Measurements from ENCODE around the gene TNK1. TPM values are rescaled to one million over a fixed set of nuclear protein-coding genes. Genes with fewer than 3 reads are reported as not detected.

Gene TNK1
- total RNA-seq, 1 donor from 2014 or later = 1.8 TPM

- H3K4me3 ChIP-seq = no peak overlapping the region
- H3K27ac Mint-ChIP-seq = no peak overlapping the region
- TF ChIP-seq CTCF (IDR thresholded peaks at IDR 0.05) (no peak), EZH2phosphoT487 (IDR thresholded peaks at IDR 0.05) (no peak), EZH2 (IDR thresholded peaks at IDR 0.05) (no peak)
- no peak for DNase-seq (ENCODE audit: low spot score)
- H3K27me3 Mint-ChIP-seq (ENCODE audit: insufficient read depth, low read depth) = peaks cover 3% of the 10 kb centered on the region
- H3K79me2 ChIP-seq (ENCODE audit: low read depth) = no peaks in the 10 kb centered on the region
- H3K4me2 ChIP-seq = no peak overlapping the region
- peaks cover 3% of the 10 kb centered on the region for H3K4me1 Mint-ChIP-seq
- no peak overlapping the region for H3K4me3 Mint-ChIP-seq
- H3K9ac ChIP-seq = no peak overlapping the region
- H3K9me3 ChIP-seq (ENCODE audit: low read depth) = no peaks in the 10 kb centered on the region
- H3K27ac ChIP-seq = no peak overlapping the region
- no peaks in the 10 kb centered on the region for H3K36me3 Mint-ChIP-seq
- no peaks in the 10 kb centered on the region for H3K4me1 ChIP-seq
- peaks cover 7% of the 10 kb centered on the region for H3K27me3 ChIP-seq
- no peaks in the 10 kb centered on the region for H4K20me1 ChIP-seq (ENCODE audit: low read depth)
- no peaks in the 10 kb centered on the region for H3K36me3 ChIP-seq
- no peaks in the 10 kb centered on the region for H3K9me3 Mint-ChIP-seq
- no peak overlapping the region for H2AFZ ChIP-seq (replicated peaks)
- H3F3A ChIP-seq (ENCODE audit: low read depth) = no peaks in the 10 kb centered on the region
Observed at GRCh38 chr17:7370853-7371252, 10.0 kb upstream of the TNK1 start.

- Histone ChIP-seq H3K9ac (no peak overlapping the region), H2AFZ (replicated peaks) (no peak overlapping the region), H3K27me3 (peaks cover 11% of the 10 kb centered on the region), H3K36me3 (no peaks in the 10 kb centered on the region), H3K4me3 (no peak overlapping the region), H3F3A (ENCODE audit: low read depth) (no peaks in the 10 kb centered on the region), H4K20me1 (ENCODE audit: low read depth) (no peaks in the 10 kb centered on the region), H3K9me3 (ENCODE audit: low read depth) (peaks cover 4% of the 10 kb centered on the region), H3K4me1 (no peaks in the 10 kb centered on the region), H3K27ac (no peak overlapping the region), H3K4me2 (no peak overlapping the region), H3K79me2 (ENCODE audit: low read depth) (no peaks in the 10 kb centered on the region)
- TF ChIP-seq CTCF (IDR thresholded peaks at IDR 0.05) (no peak), EZH2phosphoT487 (IDR thresholded peaks at IDR 0.05) (no peak), EZH2 (IDR thresholded peaks at IDR 0.05) (no peak)
- no peaks in the 10 kb centered on the region for H3K36me3 Mint-ChIP-seq
- H3K4me3 Mint-ChIP-seq = no peak overlapping the region
- peaks cover 11% of the 10 kb centered on the region for H3K27me3 Mint-ChIP-seq (ENCODE audit: insufficient read depth, low read depth)
- DNase-seq (ENCODE audit: low spot score) = no peak
- H3K4me1 Mint-ChIP-seq = no peaks in the 10 kb centered on the region
- peaks cover 6% of the 10 kb centered on the region for H3K9me3 Mint-ChIP-seq
- H3K27ac Mint-ChIP-seq = no peak overlapping the region
Observed at GRCh38 chr17:7374353-7374752, 6.5 kb upstream of the TNK1 start.

GRCh38 chr17:7379134-7379533, 1.8 kb upstream of the TNK1 start:
- H3K4me1 Mint-ChIP-seq = peaks cover 7% of the 10 kb centered on the region
- peaks cover 51% of the 10 kb centered on the region for H3K27me3 ChIP-seq
- peaks cover 5% of the 10 kb centered on the region for H3K9me3 ChIP-seq (ENCODE audit: low read depth)
- H3K4me3 ChIP-seq = no peak overlapping the region
- H2AFZ ChIP-seq (replicated peaks) = no peak overlapping the region
- peaks cover 5% of the 10 kb centered on the region for H4K20me1 ChIP-seq (ENCODE audit: low read depth)
- peaks cover 12% of the 10 kb centered on the region for H3F3A ChIP-seq (ENCODE audit: low read depth)
- peaks cover 3% of the 10 kb centered on the region for H3K36me3 Mint-ChIP-seq
- no peak overlapping the region for H3K4me3 Mint-ChIP-seq
- H3K4me2 ChIP-seq = no peak overlapping the region
- no peak overlapping the region for H3K9ac ChIP-seq
- H3K27ac ChIP-seq = no peak overlapping the region
- H3K9me3 Mint-ChIP-seq = peaks cover 14% of the 10 kb centered on the region
- no peak for TF ChIP-seq EZH2phosphoT487 (IDR thresholded peaks at IDR 0.05)
- TF ChIP-seq EZH2 (IDR thresholded peaks at IDR 0.05) = no peak
- TF ChIP-seq CTCF (IDR thresholded peaks at IDR 0.05) = no peak
- no peaks in the 10 kb centered on the region for H3K36me3 ChIP-seq
- H3K27ac Mint-ChIP-seq = no peak overlapping the region
- peaks cover 45% of the 10 kb centered on the region for H3K27me3 Mint-ChIP-seq (ENCODE audit: insufficient read depth, low read depth)
- H3K4me1 ChIP-seq = peaks cover 3% of the 10 kb centered on the region
- H3K79me2 ChIP-seq (ENCODE audit: low read depth) = no peaks in the 10 kb centered on the region
- no peak for DNase-seq (ENCODE audit: low spot score)

Measured in neural progenitor cell (in vitro differentiated cells).